GM18526 (cell line): ENCODE data around the gene ANO7.
A peak's percentile ranks its signal among the peaks of the same experiment; 100 is the strongest.

ENCODE experiments used
- POLR2A ChIP-seq: IDR thresholded peaks from 3 replicates; pipeline ENCODE4 v1.6.1; 2011; ENCODE audit not compliant: insufficient read length; ENCODE audit errors: extremely low read depth

ANO7 gene

DNA sequence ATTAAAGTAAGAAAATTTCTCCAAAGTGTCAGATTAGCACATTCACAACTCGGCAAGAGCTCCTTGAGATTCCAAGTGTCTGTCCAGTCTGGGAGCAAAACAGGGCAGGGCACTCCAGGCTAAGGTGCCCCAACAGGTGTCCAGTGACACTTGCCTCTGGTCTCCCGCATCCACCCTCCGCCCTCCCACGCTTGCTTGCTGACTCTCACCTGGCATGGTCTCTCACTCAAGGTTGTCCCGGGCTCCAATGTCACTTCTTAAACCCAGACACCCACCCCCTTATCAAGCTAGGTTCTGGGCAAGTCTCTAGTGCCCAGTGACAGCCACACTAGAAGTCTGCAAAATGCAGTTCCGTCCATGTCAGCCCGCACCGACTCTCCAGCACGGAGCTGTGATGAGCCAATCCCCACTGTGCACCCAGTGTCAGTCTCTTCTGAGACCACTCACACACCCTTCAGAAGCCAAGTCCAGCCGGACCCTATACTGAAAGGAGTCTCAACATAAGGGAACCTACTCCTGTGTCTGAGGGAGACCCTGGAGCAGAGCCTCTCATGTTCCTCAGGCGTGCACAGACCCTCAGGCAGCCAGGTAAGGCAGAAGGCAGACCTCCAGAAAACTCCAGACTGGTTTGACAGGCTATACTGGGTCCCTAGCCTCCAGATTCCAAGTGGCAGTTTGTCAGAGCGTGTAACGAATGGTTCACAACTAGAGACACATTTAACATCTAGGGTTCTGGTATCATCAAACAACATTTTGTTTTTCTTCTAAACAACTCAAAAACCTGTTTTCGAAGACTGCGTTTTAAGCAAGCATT, 81.4 kb downstream of the ANO7 start:
- no peak for TF ChIP-seq POLR2A

GRCh38 chr2:241270531-241270930, 82.1 kb downstream of the ANO7 start:
- no peak for TF ChIP-seq POLR2A

DNA sequence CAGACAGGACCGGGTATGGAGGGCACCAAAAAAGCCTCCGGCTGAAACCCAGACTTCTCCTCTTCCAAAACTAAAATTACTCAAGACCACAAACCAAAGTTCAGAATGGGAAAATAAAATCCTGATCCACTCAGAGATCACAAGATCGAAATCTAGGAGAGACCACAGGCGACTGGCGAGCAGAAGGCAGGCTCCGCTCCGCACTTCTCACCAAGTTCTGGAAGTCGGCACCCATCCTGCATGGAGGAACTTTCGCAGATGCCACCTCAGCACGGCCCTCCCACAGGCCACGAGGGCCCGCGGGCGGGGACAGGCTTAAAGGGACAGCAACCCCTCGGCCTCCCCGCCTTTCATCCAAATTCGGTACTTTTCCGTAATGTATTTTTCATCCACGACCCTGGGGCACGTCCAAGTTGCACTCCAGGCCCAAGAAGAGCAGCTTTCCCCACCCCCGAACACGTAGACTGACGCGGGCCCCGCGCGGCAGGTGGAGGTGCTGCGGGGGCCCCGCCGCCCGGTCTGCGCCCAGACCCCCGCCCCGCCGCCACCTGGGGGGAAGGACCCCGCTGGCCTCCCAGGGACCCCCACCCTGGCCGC, 83.3 kb downstream of the ANO7 start:
- TF ChIP-seq POLR2A, result no peak

- peak; percentile 71 for TF ChIP-seq POLR2A
Observed at GRCh38 chr2:241272303-241273209, 84.1 kb downstream of the ANO7 start.

- no peak for TF ChIP-seq POLR2A
Observed at GRCh38 chr2:241273210-241274020, 84.9 kb downstream of the ANO7 start.

GRCh38 chr2:241274127-241274526, 85.7 kb downstream of the ANO7 start:
- no peak for TF ChIP-seq POLR2A
